HG03095 (cell line): ENCODE results near the gene RCC1.
"Not testable (repeated sequence)": the region's sequence is repeated elsewhere in the genome, so short reads cannot be mapped to it uniquely, and the experiment has no call there.

ENCODE experiments used
- ATAC-seq: cut with Tn5 transposase; IDR thresholded peaks from one replicate; pipeline ENCODE4 v1.9.1; 2021; ENCODE audit warnings: moderate library complexity; ENCODE audit not compliant: unreplicated experiment

RCC1 gene, protein sequence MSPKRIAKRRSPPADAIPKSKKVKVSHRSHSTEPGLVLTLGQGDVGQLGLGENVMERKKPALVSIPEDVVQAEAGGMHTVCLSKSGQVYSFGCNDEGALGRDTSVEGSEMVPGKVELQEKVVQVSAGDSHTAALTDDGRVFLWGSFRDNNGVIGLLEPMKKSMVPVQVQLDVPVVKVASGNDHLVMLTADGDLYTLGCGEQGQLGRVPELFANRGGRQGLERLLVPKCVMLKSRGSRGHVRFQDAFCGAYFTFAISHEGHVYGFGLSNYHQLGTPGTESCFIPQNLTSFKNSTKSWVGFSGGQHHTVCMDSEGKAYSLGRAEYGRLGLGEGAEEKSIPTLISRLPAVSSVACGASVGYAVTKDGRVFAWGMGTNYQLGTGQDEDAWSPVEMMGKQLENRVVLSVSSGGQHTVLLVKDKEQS

GRCh38 chr1:28505406-28506187, at the start of gene RCC1:
Gene RCC1, plus strand, starts transcription at chr1:28506043. Its CDS starts 23,824 bp downstream, at chr1:28529867.
- peak; percentile 74 for ATAC-seq

GRCh38 chr1:28456078-28456477, 49.8 kb upstream of the RCC1 start:
- ATAC-seq: no peak

- ATAC-seq: no peak
Observed at GRCh38 chr1:28457678-28458077, 48.2 kb upstream of the RCC1 start.

- no peak for ATAC-seq
Observed at GRCh38 chr1:28458237-28459228, 47.3 kb upstream of the RCC1 start.

GRCh38 chr1:28466226-28466778, 39.5 kb upstream of the RCC1 start:
- no peak for ATAC-seq

DNA sequence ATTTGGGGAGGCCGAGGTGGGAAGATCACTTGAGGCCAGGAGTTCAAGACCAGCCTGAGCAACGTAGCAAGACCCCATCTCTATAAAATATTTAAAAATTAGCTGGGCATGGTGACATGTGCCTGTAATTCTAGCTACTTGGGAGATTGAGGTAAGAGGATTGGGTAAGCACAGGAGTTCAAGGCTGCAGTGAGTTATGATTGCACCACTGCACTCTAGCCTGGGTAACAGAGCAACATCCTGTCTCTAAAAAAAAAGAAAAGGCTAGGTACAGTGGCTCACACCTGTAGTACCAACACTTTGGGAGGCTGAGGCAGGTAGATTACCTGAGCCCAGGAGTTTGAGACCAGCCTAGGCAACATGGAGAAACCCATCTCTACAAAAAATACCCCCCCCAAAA, 35.7 kb upstream of the RCC1 start:
- no peak for ATAC-seq

GRCh38 chr1:28479497-28479896, 26.3 kb upstream of the RCC1 start:
- ATAC-seq: not testable (repeated sequence)

DNA sequence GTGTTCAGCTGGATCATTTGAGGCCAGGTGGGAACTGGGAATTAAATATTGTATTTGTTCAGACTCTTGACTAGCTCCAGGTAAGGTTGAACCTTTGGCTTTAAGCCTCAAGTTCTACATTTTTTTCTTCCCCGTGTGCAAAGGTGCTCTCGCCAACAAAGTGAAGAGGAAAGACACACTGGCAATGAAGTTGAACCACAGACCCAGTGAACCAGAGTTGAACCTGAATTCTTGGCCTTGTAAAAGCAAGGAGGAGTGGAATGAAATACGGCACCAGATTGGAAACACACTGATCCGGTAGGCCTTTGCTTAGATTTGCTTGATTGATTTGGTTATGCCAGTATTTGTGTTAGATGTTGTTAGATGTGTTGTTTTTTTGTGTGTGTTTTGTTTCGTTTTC, 25.5 kb upstream of the RCC1 start:
- no peak for ATAC-seq

DNA sequence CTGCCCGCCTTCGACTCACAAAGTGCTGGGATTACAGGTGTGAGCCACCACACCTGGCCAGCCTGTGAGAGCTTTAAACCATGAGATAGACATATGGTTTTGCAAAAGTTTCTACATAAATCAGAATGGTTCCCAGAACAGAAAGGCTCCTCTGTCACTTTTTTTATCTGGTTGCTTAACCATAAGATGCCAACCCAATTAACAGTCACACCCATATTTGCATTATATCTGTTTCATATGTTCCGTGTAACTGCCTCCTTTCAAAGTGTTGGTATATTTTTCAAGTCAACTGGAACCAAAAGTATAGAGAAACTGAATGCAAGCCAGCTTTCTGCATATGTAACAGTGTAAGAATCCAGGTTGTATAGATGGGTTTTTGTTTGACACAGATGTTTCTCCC, 23.7 kb upstream of the RCC1 start:
- no peak for ATAC-seq

- ATAC-seq: no peak
Observed at GRCh38 chr1:28482702-28483101, 23.1 kb upstream of the RCC1 start.

DNA sequence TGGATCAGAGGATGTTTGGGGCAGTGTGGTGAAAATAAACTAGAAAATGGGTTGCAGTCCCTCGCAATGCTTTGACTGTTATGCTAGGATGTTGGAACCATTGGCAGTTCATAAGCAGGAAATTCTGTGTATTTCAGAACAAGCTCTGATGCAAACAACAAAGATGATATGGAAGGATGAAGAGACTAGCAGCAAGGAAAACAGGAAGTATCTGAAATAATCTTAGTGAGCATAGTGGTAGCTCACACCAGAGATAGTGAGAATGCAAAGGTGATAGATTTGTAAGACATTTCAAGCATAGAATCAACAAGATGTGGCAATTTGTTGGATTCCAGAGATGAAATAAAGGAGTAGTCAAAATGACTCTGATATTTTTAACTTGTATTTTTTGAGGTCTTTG, 11.1 kb upstream of the RCC1 start:
- ATAC-seq: no peak

DNA sequence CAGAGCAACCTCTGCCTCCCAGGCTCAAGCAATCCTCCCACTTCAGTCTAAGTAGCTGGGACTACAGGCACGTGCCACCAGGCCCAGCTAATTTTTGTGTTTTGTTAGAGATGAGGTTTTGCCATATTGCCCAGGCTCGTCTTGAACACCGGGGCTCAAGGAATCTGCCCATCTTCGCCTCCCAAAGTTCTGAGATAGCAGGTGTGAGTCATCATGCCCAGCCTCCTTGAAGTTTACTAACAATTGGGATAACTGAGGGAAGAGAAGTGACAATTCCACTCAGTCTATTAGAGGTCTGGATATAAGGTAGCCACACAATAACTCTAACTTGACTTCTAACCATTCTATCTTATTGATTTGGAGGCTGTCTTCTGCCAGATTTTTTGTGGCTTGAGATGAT, 6.3 kb upstream of the RCC1 start:
- ATAC-seq: no peak

GRCh38 chr1:28501925-28502324, 3.9 kb upstream of the RCC1 start:
- no peak for ATAC-seq

- ATAC-seq: no peak
Observed at GRCh38 chr1:28503117-28503516, 2.7 kb upstream of the RCC1 start.

- ATAC-seq: no peak
Observed at GRCh38 chr1:28506907-28507246, 1.0 kb downstream of the RCC1 start.

DNA sequence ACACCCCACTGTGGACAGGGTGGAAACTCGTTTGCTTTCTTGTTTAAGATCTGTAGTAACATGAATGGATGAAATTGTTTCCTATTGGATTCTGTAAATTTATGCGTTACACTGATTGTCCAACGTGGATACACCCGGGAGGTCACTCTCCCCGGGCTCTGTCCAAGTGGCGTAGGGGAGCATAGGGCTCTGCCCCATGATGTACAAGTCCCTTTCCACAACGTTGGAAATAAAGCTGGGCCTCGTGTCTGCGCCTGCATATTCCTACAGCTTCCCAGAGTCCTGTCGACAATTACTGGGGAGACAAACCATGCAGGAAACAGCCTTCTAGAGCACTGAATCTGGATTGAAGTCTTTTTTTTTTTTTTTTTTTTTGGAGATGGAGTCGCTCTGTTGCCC, 1.4 kb downstream of the RCC1 start:
- ATAC-seq: no peak

GRCh38 chr1:28507646-28508434, 2.0 kb downstream of the RCC1 start:
- no peak for ATAC-seq

DNA sequence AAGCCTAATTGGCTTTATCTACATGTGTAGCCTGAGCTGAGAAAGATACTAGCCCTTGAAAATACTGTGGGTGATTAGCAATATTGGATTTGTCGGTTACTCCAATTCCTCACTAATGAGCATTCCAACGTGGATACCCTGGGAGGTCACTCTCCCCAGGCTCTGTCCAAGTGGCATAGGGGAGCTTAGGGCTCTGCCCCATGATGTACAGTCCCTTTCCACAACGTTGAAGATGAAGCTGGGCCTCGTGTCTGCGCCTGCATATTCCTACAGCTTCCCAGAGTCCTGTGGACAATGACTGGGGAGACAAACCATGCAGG, 2.6 kb downstream of the RCC1 start:
- no peak for ATAC-seq

DNA sequence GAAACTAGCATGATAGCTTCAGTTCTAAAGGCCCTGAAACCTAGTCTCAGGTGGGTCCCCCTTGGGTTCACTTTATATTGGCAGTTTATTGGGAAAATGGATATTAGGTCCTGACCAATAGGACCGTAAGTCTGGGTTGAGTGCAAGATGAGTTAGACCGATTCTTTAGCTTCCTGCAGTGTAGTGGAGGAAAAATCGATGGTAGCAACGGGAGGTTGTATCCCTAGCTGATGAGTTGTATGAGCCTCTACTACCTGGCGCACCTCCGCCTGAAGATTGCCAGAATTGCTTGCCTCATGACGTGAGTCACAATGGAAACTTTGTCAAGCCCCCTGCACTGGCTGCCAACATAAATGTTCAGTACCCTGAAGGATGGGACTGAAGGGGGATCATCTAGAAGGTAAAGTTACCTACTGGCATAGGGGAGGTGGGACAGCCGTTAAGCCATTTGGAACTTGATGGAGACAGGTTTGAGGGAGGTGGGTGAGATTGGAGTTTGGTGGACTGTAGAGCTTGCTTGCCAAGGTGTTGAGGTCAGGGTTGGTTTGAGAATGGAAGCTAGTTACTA, 3.9 kb downstream of the RCC1 start:
- ATAC-seq: no peak
